Measurements from ENCODE around the gene SLC23A2.

Gene SLC23A2

DNA sequence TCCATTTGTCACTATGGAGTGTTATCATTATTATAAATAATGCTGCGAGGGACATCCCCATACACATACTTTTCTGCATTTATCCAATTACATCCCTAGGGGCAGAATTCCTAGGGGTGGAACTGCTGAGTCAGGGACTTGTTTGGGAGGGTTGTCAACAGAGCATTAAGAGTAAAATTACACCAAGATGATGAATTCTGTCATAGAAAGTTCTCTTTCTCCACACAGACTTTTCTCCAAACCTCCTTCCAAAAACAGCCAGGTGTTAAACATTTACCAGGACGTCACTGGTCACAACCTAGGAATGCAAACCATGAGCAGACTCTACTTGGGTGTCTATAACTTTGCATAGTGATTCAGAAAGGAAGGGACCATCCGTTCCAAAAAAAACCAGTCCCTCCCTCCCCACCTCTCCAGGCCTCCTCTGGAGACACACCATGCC lies 184.1 kb downstream of the SLC23A2 start:
- no peaks in the 10 kb centered on the region for H3K9me3 Mint-ChIP-seq
- no peak for DNase-seq
- no peaks in the 10 kb centered on the region for H3K27me3 Mint-ChIP-seq
- peaks cover 76% of the 10 kb centered on the region for H3K4me1 Mint-ChIP-seq (ENCODE audit: low read depth)
- peak overlapping the region; percentile 50 for H3K27ac Mint-ChIP-seq
- peaks cover 73% of the 10 kb centered on the region for H3K36me3 Mint-ChIP-seq (ENCODE audit: low read depth)
- H3K4me3 Mint-ChIP-seq, result no peak overlapping the region

DNA sequence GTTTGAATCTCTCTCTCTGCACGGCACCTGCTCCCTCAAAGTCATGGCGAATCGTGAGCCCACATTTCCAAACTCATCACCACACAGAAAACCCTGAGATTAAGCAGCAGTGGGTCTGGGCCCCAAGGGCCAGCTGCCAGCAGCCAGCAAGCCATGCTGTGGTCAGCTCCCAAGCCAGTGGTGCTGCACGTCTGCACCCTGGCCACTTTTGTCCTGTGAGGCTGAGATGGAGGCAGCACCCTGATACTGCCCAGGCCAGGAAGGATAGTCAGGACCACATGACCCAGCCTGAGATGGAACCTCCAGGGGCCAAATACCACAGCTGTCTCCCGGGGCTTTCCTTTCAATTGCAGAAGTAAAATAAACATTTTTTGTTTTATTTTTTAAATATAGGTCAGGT lies 185.7 kb downstream of the SLC23A2 start:
- no peaks in the 10 kb centered on the region for H3K27me3 Mint-ChIP-seq
- peak overlapping the region; percentile 90 for H3K4me3 Mint-ChIP-seq
- DNase-seq, result peak; percentile 38
- no peaks in the 10 kb centered on the region for H3K9me3 Mint-ChIP-seq
- H3K4me1 Mint-ChIP-seq (ENCODE audit: low read depth), result peaks cover 76% of the 10 kb centered on the region
- H3K36me3 Mint-ChIP-seq (ENCODE audit: low read depth), result peaks cover 61% of the 10 kb centered on the region
- peak overlapping the region; percentile 99 for H3K27ac Mint-ChIP-seq

- H3K9me3 Mint-ChIP-seq, result no peaks in the 10 kb centered on the region
- H3K27me3 Mint-ChIP-seq, result no peaks in the 10 kb centered on the region
- peaks cover 56% of the 10 kb centered on the region for H3K36me3 Mint-ChIP-seq (ENCODE audit: low read depth)
- peak overlapping the region; percentile 99 for H3K27ac Mint-ChIP-seq
- peaks cover 79% of the 10 kb centered on the region for H3K4me1 Mint-ChIP-seq (ENCODE audit: low read depth)
- H3K4me3 Mint-ChIP-seq, result peak overlapping the region; percentile 90
- DNase-seq, result peak; percentile 84
These were observed 186.5 kb downstream of the SLC23A2 start for GRCh38 chr20:4814696-4815252.

- Mint-ChIP-seq H3K4me1 (ENCODE audit: low read depth) (peaks cover 81% of the 10 kb centered on the region), H3K27ac (peak overlapping the region; percentile 99), H3K9me3 (no peaks in the 10 kb centered on the region), H3K36me3 (ENCODE audit: low read depth) (peaks cover 56% of the 10 kb centered on the region), H3K27me3 (no peaks in the 10 kb centered on the region), H3K4me3 (peak overlapping the region; percentile 90)
- peak; percentile 70 for DNase-seq
These were observed 187.2 kb downstream of the SLC23A2 start for GRCh38 chr20:4813863-4814695.

DNA sequence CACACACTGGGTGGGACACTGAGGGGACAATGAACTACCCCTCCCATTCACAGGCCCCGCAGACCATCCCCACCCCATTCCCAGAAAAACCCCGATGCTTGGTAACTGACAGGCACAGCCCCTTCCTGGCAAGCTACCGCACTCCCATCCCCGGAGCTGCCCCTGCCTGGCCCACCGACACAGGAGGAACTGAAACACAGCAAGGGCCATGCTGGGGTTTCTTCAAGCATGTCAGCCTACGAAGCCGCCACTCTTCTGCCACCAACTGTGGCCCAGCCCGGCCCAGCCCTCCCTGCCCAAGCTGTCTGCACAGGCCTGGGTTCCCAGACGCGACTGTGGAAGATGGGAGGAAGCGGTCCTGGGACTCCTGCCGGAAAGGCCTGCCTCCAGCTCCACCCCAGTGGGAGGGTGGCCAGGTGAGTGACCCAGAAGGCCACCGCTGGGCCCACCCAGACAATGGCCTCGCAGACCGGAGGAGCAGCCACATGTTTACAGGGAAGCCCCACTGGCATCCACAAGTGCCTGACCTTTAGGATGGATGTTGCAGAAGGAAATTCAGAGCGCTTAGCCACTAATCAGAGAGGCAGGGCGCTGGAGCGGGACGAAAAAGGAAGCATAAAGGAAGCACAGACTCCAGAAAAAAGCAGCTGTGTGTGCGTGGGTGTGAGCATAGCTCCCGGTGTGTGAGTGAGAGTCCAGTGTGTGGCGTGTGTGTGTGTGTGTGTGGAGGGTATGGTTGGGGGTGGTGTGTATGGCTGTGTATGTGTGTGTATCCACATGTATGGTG lies 188.0 kb downstream of the SLC23A2 start:
- Mint-ChIP-seq H3K4me1 (ENCODE audit: low read depth) (peaks cover 85% of the 10 kb centered on the region), H3K36me3 (ENCODE audit: low read depth) (peaks cover 49% of the 10 kb centered on the region), H3K9me3 (no peaks in the 10 kb centered on the region), H3K4me3 (peak overlapping the region; percentile 90), H3K27me3 (no peaks in the 10 kb centered on the region), H3K27ac (peak overlapping the region; percentile 99)
- peak; percentile 67 for DNase-seq

DNA sequence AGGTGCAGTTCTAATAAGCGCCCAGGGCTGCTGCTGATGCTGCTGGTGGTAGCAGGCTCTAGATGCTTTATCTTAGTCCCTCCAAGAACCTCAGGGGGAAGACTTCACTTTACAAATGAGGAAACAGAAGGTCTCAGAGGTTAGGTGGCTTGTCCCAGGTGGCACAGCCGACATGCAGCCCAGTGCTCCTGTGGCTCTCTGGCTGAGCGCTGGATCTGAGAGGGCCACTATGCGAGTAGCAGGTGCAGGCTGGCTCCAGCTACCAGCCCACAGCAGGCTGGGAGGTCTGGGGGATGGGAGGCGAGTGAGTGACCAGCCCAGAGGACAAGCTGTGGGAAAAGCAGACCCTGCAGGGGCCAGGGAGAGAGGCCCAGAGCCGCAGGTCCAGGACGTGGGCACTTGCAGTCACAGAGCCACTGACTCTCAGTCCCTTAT lies 188.7 kb downstream of the SLC23A2 start:
- Mint-ChIP-seq H3K4me1 (ENCODE audit: low read depth) (peaks cover 88% of the 10 kb centered on the region), H3K27me3 (no peaks in the 10 kb centered on the region), H3K27ac (peak overlapping the region; percentile 99), H3K4me3 (peak overlapping the region; percentile 90), H3K9me3 (no peaks in the 10 kb centered on the region), H3K36me3 (ENCODE audit: low read depth) (peaks cover 49% of the 10 kb centered on the region)
- peak; percentile 56 for DNase-seq

- H3K27ac Mint-ChIP-seq, result peak overlapping the region; percentile 99
- DNase-seq, result peak; percentile 53
- H3K4me3 Mint-ChIP-seq, result peak overlapping the region; percentile 90
- H3K9me3 Mint-ChIP-seq, result no peaks in the 10 kb centered on the region
- H3K36me3 Mint-ChIP-seq (ENCODE audit: low read depth), result peaks cover 47% of the 10 kb centered on the region
- no peaks in the 10 kb centered on the region for H3K27me3 Mint-ChIP-seq
- H3K4me1 Mint-ChIP-seq (ENCODE audit: low read depth), result peaks cover 85% of the 10 kb centered on the region
These were observed 189.1 kb downstream of the SLC23A2 start for GRCh38 chr20:4812216-4812615.

DNA sequence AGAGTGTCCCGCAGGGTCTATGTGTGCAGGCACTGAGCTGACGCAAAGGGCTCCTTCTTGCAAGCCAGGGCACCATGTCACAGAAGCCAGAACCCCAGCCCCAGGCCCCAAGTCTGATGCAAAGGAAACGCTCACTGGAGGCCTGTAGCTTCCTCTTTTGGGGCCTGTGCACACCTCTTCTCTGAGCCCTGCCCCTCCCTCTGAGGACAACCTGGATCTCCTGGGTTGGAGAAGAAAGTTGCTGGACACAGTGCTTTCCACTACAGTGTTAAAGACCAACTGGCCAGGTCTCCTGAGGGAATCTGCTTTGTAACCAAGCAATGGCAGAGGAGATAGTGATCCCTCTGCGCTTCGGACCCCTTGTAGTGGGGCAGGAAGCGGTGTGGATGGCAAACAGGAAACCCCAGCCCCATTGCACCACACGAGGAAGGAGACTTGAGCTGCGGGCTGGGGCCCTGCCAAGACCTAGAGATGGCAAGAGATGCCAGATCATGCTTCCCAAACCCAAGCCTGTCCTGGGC lies 189.6 kb downstream of the SLC23A2 start:
- Mint-ChIP-seq H3K36me3 (ENCODE audit: low read depth) (peaks cover 44% of the 10 kb centered on the region), H3K27ac (peak overlapping the region; percentile 99), H3K4me3 (peak overlapping the region; percentile 90), H3K27me3 (no peaks in the 10 kb centered on the region), H3K9me3 (no peaks in the 10 kb centered on the region), H3K4me1 (ENCODE audit: low read depth) (peaks cover 84% of the 10 kb centered on the region)
- DNase-seq, result peak; percentile 64

DNA sequence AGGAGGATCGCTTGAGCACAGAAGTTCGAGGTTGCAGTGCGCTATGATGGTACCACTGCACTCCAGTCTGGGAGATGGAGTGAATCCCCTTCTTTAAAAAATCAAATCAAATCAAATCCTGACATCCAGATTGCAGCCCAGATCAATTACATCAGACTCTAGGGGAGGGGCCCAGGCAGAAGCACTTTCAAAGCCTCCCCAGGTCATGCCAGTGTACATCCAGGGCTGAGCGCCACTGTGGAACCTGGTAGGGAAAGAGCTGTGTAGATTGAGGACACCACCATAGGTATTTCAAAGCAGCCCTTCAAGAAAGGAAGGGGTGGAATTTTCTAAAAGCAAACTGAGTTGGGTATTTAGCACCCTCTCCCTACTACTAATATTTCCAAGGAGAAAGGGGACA lies 190.1 kb downstream of the SLC23A2 start:
- Mint-ChIP-seq H3K36me3 (ENCODE audit: low read depth) (peaks cover 43% of the 10 kb centered on the region), H3K4me3 (peak overlapping the region; percentile 90)

DNA sequence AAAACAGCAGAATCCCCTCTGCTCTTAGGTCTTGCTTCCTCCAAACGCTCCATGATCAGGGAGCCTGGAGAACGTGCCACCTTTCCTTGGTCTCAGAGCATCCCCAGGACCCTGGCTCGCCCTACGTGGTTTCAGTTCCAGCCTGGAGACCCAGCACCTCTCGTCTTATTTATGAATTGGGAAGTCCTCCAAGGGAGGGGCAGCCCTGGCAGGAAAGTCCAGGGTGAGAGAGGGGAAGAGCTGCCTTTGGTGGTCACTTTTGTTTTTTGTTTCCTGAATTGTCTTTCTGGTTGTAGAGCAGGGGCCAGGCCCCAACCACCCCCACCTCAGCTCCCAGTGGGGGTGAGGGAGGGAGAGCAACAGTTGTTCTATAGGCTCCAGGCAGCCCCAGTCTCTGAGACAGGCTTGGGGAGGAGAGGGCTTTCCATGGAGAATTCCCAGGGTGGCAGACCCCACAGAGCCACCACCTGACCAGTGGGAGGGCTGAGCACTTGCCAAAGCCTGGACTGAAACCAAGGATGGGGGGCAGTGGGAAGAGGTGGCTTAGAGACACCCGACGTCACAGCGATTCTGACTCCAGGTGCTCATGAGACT lies 190.8 kb downstream of the SLC23A2 start:
- no peak for DNase-seq
- Mint-ChIP-seq H3K4me3 (no peak overlapping the region), H3K4me1 (ENCODE audit: low read depth) (peaks cover 87% of the 10 kb centered on the region), H3K9me3 (no peaks in the 10 kb centered on the region), H3K27me3 (no peaks in the 10 kb centered on the region), H3K36me3 (ENCODE audit: low read depth) (peaks cover 44% of the 10 kb centered on the region), H3K27ac (peak overlapping the region; percentile 68)

More for the DNA sequence above, 190.1 kb downstream of the SLC23A2 start:
- DNase-seq, result no peak
- Mint-ChIP-seq H3K9me3 (no peaks in the 10 kb centered on the region), H3K4me1 (ENCODE audit: low read depth) (peaks cover 84% of the 10 kb centered on the region), H3K27me3 (no peaks in the 10 kb centered on the region), H3K27ac (peak overlapping the region; percentile 99)

DNA sequence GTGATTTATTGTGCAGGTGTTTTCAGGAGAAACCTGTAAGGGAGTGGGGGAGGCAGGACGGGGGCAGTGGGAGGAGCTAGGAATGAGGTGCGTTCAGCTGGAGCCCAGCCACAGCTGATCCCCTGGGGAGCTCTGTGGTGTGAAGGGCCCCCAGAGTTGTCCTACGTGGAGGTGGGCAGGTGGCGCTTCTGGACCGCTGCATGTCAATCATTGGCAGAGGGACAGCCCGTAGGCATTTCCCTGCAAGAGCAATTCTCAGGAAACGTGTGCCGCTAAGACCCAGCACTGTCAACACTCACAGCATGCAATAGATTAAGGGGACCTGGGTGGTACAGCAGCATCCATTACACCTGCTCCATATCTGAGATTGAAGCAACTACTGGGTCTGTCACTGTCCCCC lies 191.6 kb downstream of the SLC23A2 start:
- peaks cover 44% of the 10 kb centered on the region for H3K36me3 Mint-ChIP-seq (ENCODE audit: low read depth)
- H3K27me3 Mint-ChIP-seq, result no peaks in the 10 kb centered on the region
- no peak for DNase-seq
- no peaks in the 10 kb centered on the region for H3K9me3 Mint-ChIP-seq
- peak overlapping the region; percentile 75 for H3K27ac Mint-ChIP-seq
- H3K4me3 Mint-ChIP-seq, result no peak overlapping the region
- H3K4me1 Mint-ChIP-seq (ENCODE audit: low read depth), result peaks cover 84% of the 10 kb centered on the region

DNA sequence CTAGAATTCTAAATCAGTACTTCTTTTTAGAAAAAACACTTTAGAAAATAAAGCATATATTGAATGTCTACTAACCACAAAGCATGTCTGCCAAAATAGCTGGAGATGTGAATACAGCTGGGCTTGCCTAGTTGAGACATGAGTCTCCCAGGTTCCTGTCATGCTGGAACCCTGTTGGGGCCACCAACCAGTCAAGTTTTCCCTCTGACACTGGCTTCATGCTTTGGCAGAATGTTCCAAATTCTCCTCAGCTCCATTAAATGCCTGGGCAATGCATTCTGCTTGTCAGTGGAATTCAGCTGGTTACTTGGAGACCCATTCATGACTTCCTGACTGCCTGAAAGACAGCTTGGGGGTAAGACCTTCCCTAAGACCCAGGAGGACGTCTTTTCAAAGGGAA lies 192.4 kb downstream of the SLC23A2 start:
- DNase-seq, result no peak
- Mint-ChIP-seq H3K36me3 (ENCODE audit: low read depth) (peaks cover 38% of the 10 kb centered on the region), H3K27ac (peak overlapping the region; percentile 75), H3K9me3 (no peaks in the 10 kb centered on the region), H3K4me1 (ENCODE audit: low read depth) (peaks cover 76% of the 10 kb centered on the region), H3K27me3 (no peaks in the 10 kb centered on the region), H3K4me3 (no peak overlapping the region)

GRCh38 chr20:4805663-4806449 lies 195.5 kb downstream of the SLC23A2 start:
- DNase-seq, result no peak
- peaks cover 45% of the 10 kb centered on the region for H3K36me3 Mint-ChIP-seq (ENCODE audit: low read depth)
- H3K4me1 Mint-ChIP-seq (ENCODE audit: low read depth), result peaks cover 46% of the 10 kb centered on the region
- peak overlapping the region; percentile 73 for H3K27ac Mint-ChIP-seq
- no peak overlapping the region for H3K4me3 Mint-ChIP-seq
- no peaks in the 10 kb centered on the region for H3K27me3 Mint-ChIP-seq
- H3K9me3 Mint-ChIP-seq, result no peaks in the 10 kb centered on the region
